Choroid plexus epithelial cell (primary cell): ENCODE results near the gene ADORA1.

ENCODE experiments used
- DNase-seq: peaks from one replicate; pipeline ENCODE4 v3.0.0-alpha.2; 2010; ENCODE audit warnings: low read depth
- H3K4me3 ChIP-seq: 2 replicates; pipeline ENCODE4 v1.5.1; 2011; ENCODE audit warnings: low read depth, mild to moderate bottlenecking, control low read depth, low read length, moderate library complexity
- CTCF ChIP-seq: conservative IDR thresholded peaks from 2 replicates; pipeline ENCODE4 v1.5.1; 2011; ENCODE audit warnings: low read depth, mild to moderate bottlenecking, control low read depth, inconsistent platforms, low read length, moderate library complexity

The ADORA1 gene

GRCh38 chr1:203088441-203088840, 39.1 kb upstream of the ADORA1 start:
- no peak for TF ChIP-seq CTCF
- DNase-seq, result no peak
- H3K4me3 ChIP-seq, result no peak overlapping the region

- TF ChIP-seq CTCF, result no peak
- no peak overlapping the region for H3K4me3 ChIP-seq
- no peak for DNase-seq
Observed at GRCh38 chr1:203089001-203089650, 38.4 kb upstream of the ADORA1 start.

GRCh38 chr1:203089651-203090045, 37.9 kb upstream of the ADORA1 start:
- no peak for DNase-seq

GRCh38 chr1:203090421-203091198, 36.9 kb upstream of the ADORA1 start:
- no peak overlapping the region for H3K4me3 ChIP-seq
- DNase-seq, result no peak
- TF ChIP-seq CTCF, result no peak

More at GRCh38 chr1:203089651-203090045, 37.9 kb upstream of the ADORA1 start:
- TF ChIP-seq CTCF, result no peak
- H3K4me3 ChIP-seq, result no peak overlapping the region

- no peak for DNase-seq
- H3K4me3 ChIP-seq, result no peak overlapping the region
- TF ChIP-seq CTCF, result no peak
Observed at GRCh38 chr1:203091199-203091477, 36.4 kb upstream of the ADORA1 start.

GRCh38 chr1:203091761-203092330, 35.7 kb upstream of the ADORA1 start:
- no peak overlapping the region for H3K4me3 ChIP-seq
- TF ChIP-seq CTCF, result no peak
- DNase-seq, result no peak
